Gastroesophageal sphincter (tissue), 4 donors: Measurements from ENCODE around the gene RPS3. TPM values are rescaled to one million over a fixed set of nuclear protein-coding genes. Genes with fewer than 3 reads are reported as not detected.

Experiments used
- ATAC-seq: fragments of 150-250 bp; one replicate; pipeline ENCODE4 v1.9.1; 2016; ENCODE audit warnings: mild to moderate bottlenecking, moderate library complexity
- H3K27ac ChIP-seq, 4 donors: fragments of 200-600 bp; sonication (generic) in 3 of 4; 1 replicate in 3 of 4; 2 replicates in 1 of 4; pipeline ENCODE4 v1.5.1; 2016 to 2019
- H3K27me3 ChIP-seq: fragments of 200-600 bp; sonication (generic); one replicate; pipeline ENCODE4 v1.5.1; 2019
- H3K36me3 ChIP-seq, 2 donors: fragments of 200-600 bp; sonication (generic); one replicate each; pipeline ENCODE4 v1.5.1; 2019; ENCODE audit warnings: control low read depth in 1 of 2
- H3K4me1 ChIP-seq, 3 donors: fragments of 200-600 bp; sonication (generic); 1 replicate in 2 of 3; 2 replicates in 1 of 3; pipeline ENCODE4 v1.5.1; 2016 to 2019; ENCODE audit warnings: control low read depth in 2 of 3
- H3K4me3 ChIP-seq, 2 donors: fragments of 200-600 bp; sonication (generic); one replicate each; pipeline ENCODE4 v1.5.1; 2019; ENCODE audit warnings: mild to moderate bottlenecking in 1 of 2, moderate library complexity in 1 of 2
- H3K9me3 ChIP-seq, 3 donors: fragments of 200-600 bp; sonication (generic); one replicate each; pipeline ENCODE4 v1.5.1; 2017 to 2019; ENCODE audit warnings: control low read depth in 2 of 3
- EP300 ChIP-seq: sonication (generic); formaldehyde crosslinking; IDR thresholded peaks from one replicate; pipeline ENCODE4 v1.6.1; 2017; ENCODE audit warnings: antibody characterized with exemption, mild to moderate bottlenecking
- POLR2A ChIP-seq, 2 donors: fragments of 450-650 bp; IDR thresholded peaks; one replicate each; pipeline ENCODE4 v1.6.1; 2017; ENCODE audit warnings: antibody characterized with exemption in 2 of 2, mild to moderate bottlenecking in 2 of 2, moderate library complexity in 1 of 2
- POLR2AphosphoS5 ChIP-seq: sonication (generic); formaldehyde crosslinking; IDR thresholded peaks from one replicate; pipeline ENCODE4 v1.6.1; 2017; ENCODE audit warnings: antibody characterized with exemption
- WGBS, 2 donors: methylation state at CpG; one replicate each; pipeline ENCODE4 v1.1.5; 2018; ENCODE audit warnings: low coverage in 1 of 2; 5-methylcytosine and 5-hydroxymethylcytosine counted together
- total RNA-seq, 4 donors: library from RNA; depleted of rRNA; stranded (reverse); fragments of >200 nt; gene quantifications; one replicate each; pipeline ENCODE4 v1.1.0, GENCODE V29; 2016
- TF ChIP-seq, protein P1 (sequence below), 4 experiments: fragments of 200-600 bp in 2 of 4; fragments of 450-650 bp in 2 of 4; sonication (generic) in 1 of 4; IDR thresholded peaks; one replicate each; pipeline ENCODE4 v1.5.1; 2017 to 2019; ENCODE audit warnings: antibody characterized with exemption in 4 of 4, mild to moderate bottlenecking in 2 of 4, moderate library complexity in 2 of 4

RPS3 gene
- total RNA-seq = 1,000 to 10,000 TPM in 2 of 4 donors, 100 to 1,000 TPM in 2; 767 to 1,946 (median 1,260) TPM

DNA sequence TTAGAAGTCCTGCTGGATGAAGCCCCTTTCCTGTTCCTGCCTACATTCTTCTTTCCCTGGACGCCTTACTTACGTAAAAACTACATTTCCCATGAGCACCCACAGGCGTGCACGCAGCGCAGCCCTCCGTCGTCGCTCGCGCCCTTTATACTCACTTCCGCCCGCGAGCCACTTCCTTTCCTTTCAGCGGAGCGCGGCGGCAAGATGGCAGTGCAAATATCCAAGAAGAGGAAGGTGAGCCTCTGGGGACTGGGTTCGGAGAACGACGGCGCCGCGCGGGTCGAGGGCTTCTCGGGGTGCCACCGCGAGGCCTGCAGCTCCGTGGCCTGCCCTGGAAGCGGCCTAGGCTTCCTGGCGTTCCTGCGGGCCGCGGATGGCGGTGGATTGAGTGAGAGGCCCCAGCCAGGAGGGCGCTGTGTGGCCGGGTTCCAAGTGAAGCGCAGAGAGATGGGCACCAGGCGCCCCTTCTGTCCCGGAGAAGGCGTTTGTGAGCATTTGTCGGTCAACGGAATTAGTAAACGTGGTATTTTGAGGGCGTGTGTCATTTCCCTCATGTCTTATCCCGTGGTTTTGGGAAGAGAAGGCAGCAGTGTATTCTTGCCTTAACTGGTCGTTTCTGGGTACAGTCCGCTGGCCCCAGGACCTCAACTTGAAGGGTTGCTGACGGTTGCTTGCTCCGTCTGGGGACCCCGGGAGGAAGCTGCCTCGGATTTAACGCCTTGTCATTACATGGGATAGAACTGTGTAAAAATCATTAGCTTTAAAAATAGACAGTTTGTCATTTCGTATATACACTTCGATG is at the start of gene RPS3:
TSS of gene RPS3 (plus strand) at position 175 of the 802 bp plus-strand sequence. CDS start at position 205, 30 bp downstream.
- peak; percentile 96 for ATAC-seq
- Histone ChIP-seq H3K9me3 (no peaks in the 10 kb centered on the region), H3K4me3 (peak within 1 kb of the TSS; percentile 72 to 80), H3K4me1 (peaks cover 0 to 37% (median 11%) of the 10 kb centered on the region in 3 donors), H3K27ac (peak within 1 kb of the TSS; percentile 89 to 96 (median 92)), H3K36me3 (peaks cover 0 to 37% of the 10 kb centered on the region in 2 donors), H3K27me3 (no peaks in the 10 kb centered on the region)
- WGBS, 2 donors = 0 to 1% methylated on average over 19 to 27 of the region's 55 CpGs
- TF ChIP-seq, protein P1, sequence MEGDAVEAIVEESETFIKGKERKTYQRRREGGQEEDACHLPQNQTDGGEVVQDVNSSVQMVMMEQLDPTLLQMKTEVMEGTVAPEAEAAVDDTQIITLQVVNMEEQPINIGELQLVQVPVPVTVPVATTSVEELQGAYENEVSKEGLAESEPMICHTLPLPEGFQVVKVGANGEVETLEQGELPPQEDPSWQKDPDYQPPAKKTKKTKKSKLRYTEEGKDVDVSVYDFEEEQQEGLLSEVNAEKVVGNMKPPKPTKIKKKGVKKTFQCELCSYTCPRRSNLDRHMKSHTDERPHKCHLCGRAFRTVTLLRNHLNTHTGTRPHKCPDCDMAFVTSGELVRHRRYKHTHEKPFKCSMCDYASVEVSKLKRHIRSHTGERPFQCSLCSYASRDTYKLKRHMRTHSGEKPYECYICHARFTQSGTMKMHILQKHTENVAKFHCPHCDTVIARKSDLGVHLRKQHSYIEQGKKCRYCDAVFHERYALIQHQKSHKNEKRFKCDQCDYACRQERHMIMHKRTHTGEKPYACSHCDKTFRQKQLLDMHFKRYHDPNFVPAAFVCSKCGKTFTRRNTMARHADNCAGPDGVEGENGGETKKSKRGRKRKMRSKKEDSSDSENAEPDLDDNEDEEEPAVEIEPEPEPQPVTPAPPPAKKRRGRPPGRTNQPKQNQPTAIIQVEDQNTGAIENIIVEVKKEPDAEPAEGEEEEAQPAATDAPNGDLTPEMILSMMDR (IDR thresholded peaks at IDR 0.05) = peak in 1 of 4 experiments; percentile 43
- peak; percentile 98 for TF ChIP-seq POLR2AphosphoS5
- TF ChIP-seq POLR2A (IDR thresholded peaks at IDR 0.05) = peak; percentile 80 to 82
- TF ChIP-seq EP300 = no peak

DNA sequence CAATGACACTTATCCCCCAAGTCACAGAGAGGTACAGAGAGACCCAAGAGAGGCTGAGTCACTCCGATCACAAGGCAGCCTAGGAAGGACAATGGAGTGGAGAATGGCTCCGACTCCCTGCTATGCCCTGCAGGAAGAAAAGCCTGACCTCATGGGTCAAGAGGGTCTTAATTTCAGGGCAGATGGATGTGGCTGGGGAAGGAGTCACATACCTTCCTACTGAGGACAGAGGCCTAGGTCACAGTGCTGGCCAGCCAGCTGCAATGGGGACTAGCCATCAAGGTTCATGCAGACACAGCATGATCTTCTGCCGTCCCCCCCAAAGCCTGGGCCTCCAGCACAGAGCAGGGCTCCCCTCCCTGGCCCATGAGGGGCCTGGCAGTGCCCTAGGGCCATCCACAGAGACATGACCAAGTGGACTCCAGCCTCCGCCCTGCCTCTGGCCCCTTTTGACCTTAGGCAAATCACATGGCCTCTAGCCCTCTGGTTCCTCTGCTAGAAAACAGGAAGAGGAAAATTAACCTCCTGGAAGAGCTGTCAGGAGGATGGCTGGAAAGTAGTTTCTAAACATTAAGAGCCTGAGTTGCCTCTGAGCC is 49.7 kb upstream of the RPS3 start:
- ATAC-seq = no peak
- no peaks in the 10 kb centered on the region for H3K27me3 ChIP-seq
- peaks cover 8 to 79% (median 56%) of the 10 kb centered on the region in 3 donors for H3K4me1 ChIP-seq
- peak overlapping the region; percentile 93 to 94 for H3K4me3 ChIP-seq
- no peak for TF ChIP-seq POLR2AphosphoS5
- no peak for TF ChIP-seq POLR2A (IDR thresholded peaks at IDR 0.05)
- TF ChIP-seq, protein P1 (IDR thresholded peaks at IDR 0.05) = no peak
- no peak for TF ChIP-seq EP300
- 70 to 80% methylated on average over 1 to 2 of the region's 4 CpGs for WGBS, 2 donors
- no peaks in the 10 kb centered on the region for H3K9me3 ChIP-seq
- peak overlapping the region; percentile 90 to 98 (median 95) for H3K27ac ChIP-seq
- H3K36me3 ChIP-seq = no peaks in the 10 kb centered on the region

DNA sequence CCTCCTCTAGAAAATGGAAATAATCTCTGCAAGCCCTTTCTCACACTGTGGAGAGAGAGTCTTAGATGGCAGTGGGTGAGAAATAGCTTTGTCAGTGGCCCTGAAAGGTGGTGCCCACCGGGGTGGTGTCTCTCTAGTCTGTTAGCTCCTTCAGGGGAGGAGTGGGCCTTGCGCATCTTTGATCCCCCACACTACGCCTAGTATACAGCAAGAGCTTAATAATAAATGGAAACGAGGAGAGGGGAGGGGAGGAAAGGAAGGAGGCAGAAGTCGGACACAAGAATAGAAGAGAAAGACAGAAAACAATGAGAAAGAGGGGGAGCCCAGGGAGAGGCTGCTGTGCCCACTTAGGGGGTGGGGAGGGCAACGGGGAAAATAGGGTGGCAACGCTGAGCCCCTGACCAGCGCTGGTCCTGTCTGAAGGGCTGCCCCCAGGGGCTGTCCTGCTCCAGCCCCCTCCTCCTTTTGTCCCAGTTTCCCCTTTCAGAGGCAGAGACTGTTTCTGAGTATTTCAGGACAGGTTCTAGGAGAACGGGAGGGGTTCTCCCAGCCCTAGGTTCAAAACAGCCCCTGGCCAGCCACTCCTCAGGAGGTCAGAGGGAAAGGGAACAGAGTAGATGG is 49.1 kb upstream of the RPS3 start:
- Histone ChIP-seq H3K4me3 (peak overlapping the region; percentile 93 to 94), H3K27me3 (no peaks in the 10 kb centered on the region), H3K9me3 (no peaks in the 10 kb centered on the region), H3K36me3 (no peaks in the 10 kb centered on the region), H3K4me1 (peaks cover 8 to 73% (median 49%) of the 10 kb centered on the region in 3 donors), H3K27ac (peak overlapping the region; percentile 90 to 98 (median 95))
- ATAC-seq = no peak
- TF ChIP-seq POLR2AphosphoS5 (no peak), EP300 (no peak), POLR2A (IDR thresholded peaks at IDR 0.05) (no peak)
- TF ChIP-seq, protein P1 (IDR thresholded peaks at IDR 0.05) = no peak
- 15% methylated on average over 7 of the region's 9 CpGs; no CpG with 5 or more reads in 1 of the 2 donors for WGBS, 2 donors

DNA sequence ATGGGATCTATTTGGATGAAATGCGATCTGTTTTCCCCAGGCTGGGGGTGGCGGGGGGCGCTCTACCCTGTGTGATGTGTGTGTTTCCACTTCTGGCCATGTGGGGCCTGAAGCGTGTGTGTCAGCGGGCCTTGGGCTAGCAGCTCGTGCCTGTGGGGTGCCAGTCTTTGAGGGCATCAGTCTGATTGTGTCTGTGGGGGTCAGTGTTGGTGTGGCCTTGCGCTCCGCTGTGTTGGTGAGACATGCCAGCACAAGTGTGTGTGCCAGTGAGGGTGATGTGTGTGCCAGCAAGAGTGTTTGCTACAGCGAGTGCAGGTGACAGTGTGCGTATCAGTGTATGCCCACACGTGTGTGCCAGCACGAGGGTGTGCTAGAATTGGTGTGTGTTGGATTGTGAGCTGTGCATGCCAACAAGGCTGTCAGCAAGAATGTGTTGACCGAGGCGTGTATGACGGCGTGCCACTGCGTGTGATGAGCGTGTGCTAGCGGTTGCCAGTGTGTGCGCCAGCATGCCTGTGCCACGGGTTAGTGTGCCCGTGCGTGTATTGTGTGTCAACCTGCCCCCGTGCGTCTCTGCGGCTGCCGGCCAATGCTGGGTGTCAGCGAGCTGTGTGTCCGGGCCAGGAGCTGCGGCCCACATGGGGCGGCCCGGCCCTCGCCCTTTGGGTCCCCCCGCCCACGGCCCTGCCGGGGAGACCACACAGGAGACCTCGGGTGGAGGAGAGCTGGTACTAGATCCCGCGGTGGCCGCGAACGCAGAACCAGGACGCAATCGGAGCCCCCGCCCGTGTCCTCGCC is 48.4 kb upstream of the RPS3 start:
- 3 to 5% methylated on average over 8 to 13 of the region's 47 CpGs for WGBS, 2 donors
- Histone ChIP-seq H3K27ac (peak overlapping the region; percentile 90 to 98 (median 95)), H3K27me3 (no peaks in the 10 kb centered on the region), H3K4me3 (peak overlapping the region; percentile 93 to 94), H3K36me3 (no peaks in the 10 kb centered on the region), H3K9me3 (no peaks in the 10 kb centered on the region), H3K4me1 (peaks cover 8 to 66% (median 43%) of the 10 kb centered on the region in 3 donors)
- TF ChIP-seq, protein P1 (IDR thresholded peaks at IDR 0.05) = peak in 3 of 4 experiments; percentile 14 to 42 (median 17)
- TF ChIP-seq POLR2A (IDR thresholded peaks at IDR 0.05) (peak in 1 of 2 donors; percentile 2), EP300 (no peak), POLR2AphosphoS5 (peak; percentile 57)
- ATAC-seq = peak; percentile 41
